Measurements from ENCODE around the gene PPFIA4. TPM values are rescaled to one million over a fixed set of nuclear protein-coding genes. Genes with fewer than 3 reads are reported as not detected.

The PPFIA4 gene
- total and polyA plus RNA-seq, 2 of the 4 experiments (the other 2 are of a cell fraction): 5.4 to 13.7 TPM

DNA sequence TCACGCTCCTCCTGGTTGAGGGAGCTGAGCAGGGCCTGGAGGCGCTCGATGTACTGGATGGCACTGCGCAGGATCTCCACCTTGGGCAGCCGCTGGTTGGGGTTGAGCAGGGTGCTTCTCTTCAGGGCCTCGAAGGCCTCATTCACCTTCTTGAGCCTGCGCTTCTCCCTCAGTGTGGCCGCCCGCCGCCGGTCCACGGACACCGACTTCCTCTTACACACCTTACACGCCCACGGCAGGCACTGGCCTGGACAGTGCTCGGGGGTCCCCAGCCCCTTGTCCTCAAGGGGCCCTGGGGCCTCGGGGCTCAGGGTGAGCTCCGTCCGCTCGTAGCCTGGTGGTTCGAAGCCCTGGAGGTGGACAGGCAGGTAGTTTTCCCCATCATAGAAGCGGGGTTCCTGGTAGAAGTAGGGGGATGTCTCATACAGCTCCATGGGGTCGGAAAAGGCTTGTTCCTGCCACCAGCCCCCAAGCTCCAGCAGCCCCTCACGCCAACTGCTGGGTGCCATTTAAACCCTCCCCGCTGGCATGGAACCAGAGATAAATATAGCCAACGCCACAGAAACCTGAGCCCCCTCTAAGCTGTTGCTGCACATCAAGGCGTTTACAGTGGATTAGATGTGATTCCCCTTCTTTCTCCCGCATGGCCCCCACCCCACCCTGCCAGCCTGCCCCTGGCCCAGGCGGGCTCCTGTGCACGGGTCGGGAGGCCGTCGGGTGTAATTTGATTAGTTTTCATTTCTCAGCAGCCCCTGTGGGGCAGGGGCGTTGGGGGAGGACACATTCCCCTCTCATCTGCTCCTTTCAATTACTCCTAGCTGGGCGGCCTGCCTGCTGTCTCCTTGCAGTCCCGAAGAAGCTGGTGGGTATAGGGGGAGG, 59.5 kb downstream of the PPFIA4 start, which contains the start of gene MYOG:
Gene MYOG, minus strand, starts transcription at position 485 of the 879 bp plus-strand sequence. Its CDS starts 51 bp downstream, at position 434.
- ChIA-PET POLR2A (ENCODE audit: unreplicated experiment) (no interaction called here), CTCF (no interaction called here)
- H2BK15ac ChIP-seq (ENCODE audit: low read depth, low read length): no peak within 1 kb of the TSS
- no peak within 1 kb of the TSS for H4K5ac ChIP-seq (ENCODE audit: low read depth, low read length)
- intact Hi-C loops (cut with micrococcal nuclease): no loop called here
- H3K56ac ChIP-seq (ENCODE audit: extremely low read depth, insufficient read depth, low read length): no peak within 1 kb of the TSS
- H4K20me1 ChIP-seq (ENCODE audit: insufficient read depth, low read length): no peaks in the 10 kb centered on the region
- H3K79me1 ChIP-seq (ENCODE audit: low read depth in 1 of 2, low read length in 2 of 2): no peaks in the 10 kb centered on the region
- H3K9me3 ChIP-seq (ENCODE audit: control insufficient read depth, insufficient read depth, low read length): no peaks in the 10 kb centered on the region
- H3K9me1 ChIP-seq (ENCODE audit: insufficient read depth, low read length): no peaks in the 10 kb centered on the region
- no peaks in the 10 kb centered on the region for H3K36me3 ChIP-seq (ENCODE audit: control insufficient read depth, insufficient read depth, low read length)
- H2BK5ac ChIP-seq (ENCODE audit: low read depth, low read length, poor library complexity, severe bottlenecking): no peak within 1 kb of the TSS
- H2AK9ac ChIP-seq (replicated peaks; ENCODE audit: low read depth, low read length, poor library complexity): no peak within 1 kb of the TSS
- no peak within 1 kb of the TSS for H3K27ac ChIP-seq (ENCODE audit: insufficient read depth, low read length)
- no peak within 1 kb of the TSS for H4K91ac ChIP-seq (ENCODE audit: insufficient read depth, low read depth, low read length)
- H3K18ac ChIP-seq (ENCODE audit: low read depth, low read length): no peak within 1 kb of the TSS
- 86% methylated on average over 12 of the region's 36 CpGs; no CpG with 5 or more reads in 1 of the 2 experiments for WGBS, 2 experiments (ENCODE audit: extremely low coverage in 2 of 2, insufficient read length in 1 of 2)
- no peak within 1 kb of the TSS for H2BK120ac ChIP-seq (ENCODE audit: low read depth, low read length)
- H3K4me2 ChIP-seq (ENCODE audit: low read depth, low read length): no peak within 1 kb of the TSS
- H3K9ac ChIP-seq (ENCODE audit: low read depth, low read length): no peak within 1 kb of the TSS
- ATAC-seq (ENCODE audit: low read depth) (no peak), DNase-seq (no peak)
- no peak within 1 kb of the TSS for H2AK5ac ChIP-seq (ENCODE audit: low read depth, low read length)
- no peaks in the 10 kb centered on the region for H3K4me1 ChIP-seq (ENCODE audit: control insufficient read depth, insufficient read depth, low read length)
- no TSS peak for BruUV-seq (replicated peaks)
- no peak within 1 kb of the TSS for H4K8ac ChIP-seq (ENCODE audit: low read depth in 2 of 2, low read length in 2 of 2)
- H3K4me3 ChIP-seq (ENCODE audit: insufficient read depth, low read depth, low read length): no peak within 1 kb of the TSS
- dilution Hi-C loops (cut with HindIII; ENCODE audit: low sequenced_read_pairs, unreplicated experiment): no loop called here
- no peak within 1 kb of the TSS for H2BK20ac ChIP-seq (ENCODE audit: low read depth, low read length)
- H3K23ac ChIP-seq (ENCODE audit: low read depth, low read length): no peak within 1 kb of the TSS
- peaks cover 66% of the 10 kb centered on the region for H3K27me3 ChIP-seq (ENCODE audit: control insufficient read depth, insufficient read depth, low read length)
- H3K4ac ChIP-seq (ENCODE audit: low read depth, low read length): no peak within 1 kb of the TSS
- H2AFZ ChIP-seq (replicated peaks; ENCODE audit: low read length, poor library complexity): no peak within 1 kb of the TSS
- no peak within 1 kb of the TSS for H3K14ac ChIP-seq (replicated peaks; ENCODE audit: low read depth, low read length)
- no peak for TF ChIP-seq RCOR1 (IDR thresholded peaks at IDR 0.05; ENCODE audit: insufficient replicate concordance, low read length)
- no peak for TF ChIP-seq MXI1 (IDR thresholded peaks at IDR 0.05; ENCODE audit: borderline replicate concordance, low read depth, low read length)
- in situ Hi-C loops (cut with MboI; ENCODE audit: low sequenced_read_pairs): no loop called here
